Measurements from ENCODE around the gene LIPT2.

- TF ChIP-seq CTCF (IDR thresholded peaks at IDR 0.05): no peak
- TF ChIP-seq POLR2A (IDR thresholded peaks at IDR 0.05): no peak
Observed at GRCh38 chr11:74485868-74486267, 7.7 kb downstream of the LIPT2 start.
